Measurements from ENCODE around the gene TOM1L2.

- TF ChIP-seq, protein P1, sequence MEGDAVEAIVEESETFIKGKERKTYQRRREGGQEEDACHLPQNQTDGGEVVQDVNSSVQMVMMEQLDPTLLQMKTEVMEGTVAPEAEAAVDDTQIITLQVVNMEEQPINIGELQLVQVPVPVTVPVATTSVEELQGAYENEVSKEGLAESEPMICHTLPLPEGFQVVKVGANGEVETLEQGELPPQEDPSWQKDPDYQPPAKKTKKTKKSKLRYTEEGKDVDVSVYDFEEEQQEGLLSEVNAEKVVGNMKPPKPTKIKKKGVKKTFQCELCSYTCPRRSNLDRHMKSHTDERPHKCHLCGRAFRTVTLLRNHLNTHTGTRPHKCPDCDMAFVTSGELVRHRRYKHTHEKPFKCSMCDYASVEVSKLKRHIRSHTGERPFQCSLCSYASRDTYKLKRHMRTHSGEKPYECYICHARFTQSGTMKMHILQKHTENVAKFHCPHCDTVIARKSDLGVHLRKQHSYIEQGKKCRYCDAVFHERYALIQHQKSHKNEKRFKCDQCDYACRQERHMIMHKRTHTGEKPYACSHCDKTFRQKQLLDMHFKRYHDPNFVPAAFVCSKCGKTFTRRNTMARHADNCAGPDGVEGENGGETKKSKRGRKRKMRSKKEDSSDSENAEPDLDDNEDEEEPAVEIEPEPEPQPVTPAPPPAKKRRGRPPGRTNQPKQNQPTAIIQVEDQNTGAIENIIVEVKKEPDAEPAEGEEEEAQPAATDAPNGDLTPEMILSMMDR (IDR thresholded peaks at IDR 0.05): no peak
- TF ChIP-seq EZH2phosphoT487 (IDR thresholded peaks at IDR 0.05): no peak
- TF ChIP-seq EZH2 (IDR thresholded peaks at IDR 0.05): no peak
Measured at GRCh38 chr17:17827826-17828621, 144.2 kb downstream of the TOM1L2 start.
